T-helper 1 cell treated with Interleukin-12 subunit alpha and Interleukin-12 subunit beta and Interleukin-4 antibody, amounts not matched to agents 30 μg/mL and 1 μg/mL, for 36 hours (primary cell): ENCODE measurements around the gene RASSF6.
"Not testable (repeated sequence)": the region's sequence is repeated elsewhere in the genome, so short reads cannot be mapped to it uniquely, and the experiment has no call there.

Experiments used
- H3K27ac Mint-ChIP-seq: one replicate; pipeline ENCODE4 v1.8.0; 2021; ENCODE audit warnings: mild to moderate bottlenecking, mixed read lengths
- H3K27me3 Mint-ChIP-seq: one replicate; pipeline ENCODE4 v1.8.0; 2021; ENCODE audit warnings: low read depth, mixed read lengths
- H3K36me3 Mint-ChIP-seq: one replicate; pipeline ENCODE4 v1.8.0; 2021; ENCODE audit warnings: low read depth, mixed read lengths
- H3K4me1 Mint-ChIP-seq: one replicate; pipeline ENCODE4 v1.8.0; 2021; ENCODE audit warnings: low read depth, mixed read lengths
- H3K4me3 Mint-ChIP-seq: one replicate; pipeline ENCODE4 v1.8.0; 2021; ENCODE audit warnings: mild to moderate bottlenecking, moderate library complexity, mixed read lengths
- H3K9me3 Mint-ChIP-seq: one replicate; pipeline ENCODE4 v1.8.0; 2021; ENCODE audit warnings: mixed read lengths

Gene RASSF6

DNA sequence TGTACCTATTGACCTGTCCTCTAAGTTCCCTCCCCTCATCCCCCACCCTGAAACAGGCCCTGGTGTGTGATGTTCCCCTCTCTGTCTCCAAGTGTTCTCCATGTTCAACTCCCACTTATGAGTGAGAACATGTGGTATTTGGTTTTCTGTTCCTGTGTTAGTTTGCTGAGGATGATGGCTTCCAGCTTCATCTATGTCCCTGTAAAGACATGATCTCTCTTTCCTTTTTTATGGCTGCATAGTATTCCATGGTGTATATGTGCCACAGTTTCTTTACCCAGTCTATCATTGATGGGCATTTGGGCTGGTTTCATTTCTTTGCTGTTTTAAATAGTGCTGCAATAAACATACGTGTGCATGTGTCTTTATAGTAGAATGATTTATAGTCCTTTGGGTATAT, 8.6 kb upstream of the RASSF6 start:
- not testable (repeated sequence) for H3K27me3 Mint-ChIP-seq, H3K9me3 Mint-ChIP-seq, H3K4me3 Mint-ChIP-seq, H3K27ac Mint-ChIP-seq, H3K4me1 Mint-ChIP-seq, H3K36me3 Mint-ChIP-seq

DNA sequence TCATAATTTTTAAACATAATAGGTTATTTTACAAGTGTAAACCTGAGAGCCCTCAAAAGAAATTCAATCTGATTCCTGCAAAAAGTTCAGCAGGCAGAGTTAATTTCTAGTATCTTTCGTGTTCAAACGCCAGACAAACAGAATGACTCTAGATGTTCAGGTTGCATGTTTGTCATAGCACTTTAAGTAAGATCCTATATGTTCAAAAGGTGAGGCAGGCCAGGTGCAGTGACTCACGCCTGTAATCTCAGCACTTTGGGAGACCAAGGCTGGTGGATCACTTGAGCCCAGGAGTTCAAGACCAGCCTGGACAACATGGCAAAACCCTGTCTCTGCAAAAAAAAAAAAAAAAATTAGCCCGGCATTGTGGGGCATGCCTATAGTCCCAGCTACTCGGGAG, 1.1 kb upstream of the RASSF6 start:
- no peaks in the 10 kb centered on the region for H3K9me3 Mint-ChIP-seq
- H3K27ac Mint-ChIP-seq, result no peak overlapping the region
- H3K36me3 Mint-ChIP-seq, result no peaks in the 10 kb centered on the region
- peaks cover 6% of the 10 kb centered on the region for H3K4me1 Mint-ChIP-seq
- H3K27me3 Mint-ChIP-seq, result peaks cover 19% of the 10 kb centered on the region
- H3K4me3 Mint-ChIP-seq, result no peak overlapping the region

DNA sequence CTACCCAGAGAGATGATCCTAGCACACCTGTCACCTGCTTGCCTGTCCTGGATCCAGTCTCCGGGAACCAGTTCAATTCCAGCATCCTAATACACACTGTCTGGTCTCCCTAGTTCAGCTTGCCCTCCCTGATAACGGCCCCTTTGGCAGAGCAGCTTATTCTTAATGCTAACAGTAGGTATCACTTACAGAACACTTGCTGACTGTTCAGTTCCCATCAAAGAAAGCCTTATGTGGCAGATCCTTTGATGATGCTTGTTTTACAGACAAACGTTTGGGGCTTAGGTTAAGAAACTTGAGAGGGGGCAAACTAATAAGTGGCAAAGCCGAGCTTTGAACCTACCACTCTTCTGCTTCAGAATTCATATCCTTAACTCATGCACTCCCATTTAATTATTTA, 890 bp downstream of the RASSF6 start:
- H3K27ac Mint-ChIP-seq, result no peak overlapping the region
- H3K27me3 Mint-ChIP-seq, result peaks cover 22% of the 10 kb centered on the region
- no peaks in the 10 kb centered on the region for H3K9me3 Mint-ChIP-seq
- no peaks in the 10 kb centered on the region for H3K36me3 Mint-ChIP-seq
- H3K4me1 Mint-ChIP-seq, result peaks cover 6% of the 10 kb centered on the region
- H3K4me3 Mint-ChIP-seq, result no peak overlapping the region

DNA sequence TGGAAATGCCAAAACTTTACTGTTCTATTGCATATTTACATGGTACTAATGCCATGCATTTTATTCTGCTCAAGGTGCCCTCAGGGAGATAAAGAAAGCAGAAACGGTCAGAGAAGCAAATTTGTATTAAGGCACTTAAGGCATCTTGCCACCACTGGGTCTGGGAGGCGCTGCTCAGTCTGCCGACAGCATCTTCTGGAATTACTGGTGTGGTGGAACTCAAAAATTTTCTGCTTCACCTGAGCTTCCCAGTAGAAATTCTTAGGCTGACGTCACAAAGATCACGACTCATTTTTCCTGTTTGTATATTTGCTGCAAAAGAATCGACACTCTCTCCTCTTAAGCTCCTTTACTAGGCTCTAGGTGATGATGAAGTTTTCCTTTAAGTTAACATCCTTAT, 3.0 kb downstream of the RASSF6 start:
- Mint-ChIP-seq H3K9me3 (no peaks in the 10 kb centered on the region), H3K36me3 (no peaks in the 10 kb centered on the region), H3K4me1 (peaks cover 6% of the 10 kb centered on the region), H3K4me3 (no peak overlapping the region), H3K27ac (no peak overlapping the region), H3K27me3 (peaks cover 29% of the 10 kb centered on the region)

DNA sequence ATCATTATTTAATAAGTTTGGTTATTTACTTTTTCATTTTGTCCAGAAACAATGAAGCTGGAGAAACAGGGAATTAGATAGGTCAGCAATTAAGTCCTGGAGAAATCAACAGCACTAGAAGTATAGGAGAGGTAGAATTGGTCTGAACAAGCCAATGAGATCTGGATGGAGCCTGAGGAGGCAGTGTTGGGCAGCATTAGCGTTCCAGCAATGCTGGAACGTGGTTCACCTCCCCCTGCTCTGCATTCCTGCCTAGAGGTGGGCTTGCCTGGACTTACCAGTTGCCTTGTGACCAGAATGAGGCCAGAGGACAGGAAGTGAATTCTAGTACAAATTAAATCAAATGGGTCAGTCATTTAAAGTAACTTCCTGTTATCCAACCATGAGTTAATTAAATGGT, 4.6 kb downstream of the RASSF6 start:
- no peak overlapping the region for H3K4me3 Mint-ChIP-seq

DNA sequence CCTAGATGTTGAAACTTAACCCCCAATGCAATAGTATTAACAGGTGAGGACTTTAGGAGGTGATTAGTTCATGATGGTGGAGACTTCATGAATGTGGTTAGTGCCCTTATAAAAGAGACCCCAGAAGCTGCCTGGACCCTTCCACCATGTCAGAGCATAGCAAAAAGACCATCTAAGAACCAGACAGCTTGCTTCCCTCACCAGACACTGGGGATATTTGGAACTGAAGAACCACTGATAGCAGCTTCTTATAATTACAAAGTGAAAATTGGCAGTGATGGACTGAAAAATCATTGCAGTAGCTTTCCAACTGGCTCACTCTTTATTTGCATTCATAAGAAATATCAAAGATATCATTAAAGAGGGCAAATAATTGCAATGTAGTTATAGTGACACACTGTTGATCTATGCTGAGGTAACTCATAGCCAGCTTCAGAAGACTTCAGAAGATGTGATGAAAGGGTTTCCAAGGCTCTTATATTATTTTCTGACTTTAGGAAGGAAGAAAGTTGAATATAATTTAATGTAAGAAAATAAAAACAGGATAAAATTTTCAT, 5.8 kb downstream of the RASSF6 start:
- H3K4me3 Mint-ChIP-seq, result no peak overlapping the region
- peaks cover 27% of the 10 kb centered on the region for H3K27me3 Mint-ChIP-seq
- no peaks in the 10 kb centered on the region for H3K36me3 Mint-ChIP-seq
- H3K4me1 Mint-ChIP-seq, result no peaks in the 10 kb centered on the region
- H3K9me3 Mint-ChIP-seq, result no peaks in the 10 kb centered on the region
- H3K27ac Mint-ChIP-seq, result no peak overlapping the region

More for the DNA sequence above, 4.6 kb downstream of the RASSF6 start:
- H3K27ac Mint-ChIP-seq, result no peak overlapping the region
- no peaks in the 10 kb centered on the region for H3K36me3 Mint-ChIP-seq
- H3K4me1 Mint-ChIP-seq, result peaks cover 4% of the 10 kb centered on the region
- H3K9me3 Mint-ChIP-seq, result no peaks in the 10 kb centered on the region
- peaks cover 32% of the 10 kb centered on the region for H3K27me3 Mint-ChIP-seq

DNA sequence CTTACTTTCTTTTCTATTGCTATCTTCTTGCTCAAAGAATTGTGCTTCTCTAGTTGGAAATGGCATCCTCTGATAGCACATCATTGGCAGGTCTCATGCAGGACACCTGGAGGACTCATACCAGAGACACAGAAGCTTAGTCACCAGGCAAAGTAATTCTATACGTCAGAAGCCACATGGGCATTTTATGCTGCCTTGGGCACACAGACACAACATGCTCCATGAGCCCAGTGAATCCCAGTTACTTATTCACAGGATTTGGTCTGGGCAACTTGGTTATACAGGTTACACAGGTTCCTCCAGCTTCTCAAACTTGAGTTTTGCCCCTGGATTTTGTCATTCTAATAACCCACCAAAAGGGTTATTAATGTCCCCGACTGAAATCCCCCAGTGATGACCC, 7.1 kb downstream of the RASSF6 start:
- no peaks in the 10 kb centered on the region for H3K9me3 Mint-ChIP-seq
- H3K27me3 Mint-ChIP-seq, result peaks cover 24% of the 10 kb centered on the region
- no peaks in the 10 kb centered on the region for H3K36me3 Mint-ChIP-seq
- H3K4me3 Mint-ChIP-seq, result no peak overlapping the region
- H3K4me1 Mint-ChIP-seq, result no peaks in the 10 kb centered on the region
- H3K27ac Mint-ChIP-seq, result no peak overlapping the region

DNA sequence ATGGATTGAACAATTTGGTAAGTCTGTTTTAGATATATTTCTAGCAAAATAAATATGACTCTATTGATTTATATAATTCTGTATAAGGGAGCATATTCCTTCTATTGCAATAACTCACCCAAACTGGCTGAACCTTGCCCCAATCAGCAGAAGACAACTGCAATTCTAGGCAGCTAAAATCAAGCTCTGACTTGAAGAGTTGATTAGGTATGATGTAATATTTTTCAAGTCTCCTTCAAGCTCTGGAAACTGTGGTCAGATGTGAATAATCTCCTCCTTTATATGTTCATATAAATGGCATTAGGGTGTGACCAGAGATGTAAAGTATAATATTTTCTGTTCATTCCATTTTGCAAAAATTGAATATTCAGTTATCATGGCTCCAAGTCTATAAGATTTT, 8.2 kb downstream of the RASSF6 start:
- Mint-ChIP-seq H3K9me3 (no peaks in the 10 kb centered on the region), H3K4me3 (no peak overlapping the region), H3K27me3 (peaks cover 28% of the 10 kb centered on the region), H3K36me3 (no peaks in the 10 kb centered on the region), H3K4me1 (peaks cover 5% of the 10 kb centered on the region), H3K27ac (no peak overlapping the region)

DNA sequence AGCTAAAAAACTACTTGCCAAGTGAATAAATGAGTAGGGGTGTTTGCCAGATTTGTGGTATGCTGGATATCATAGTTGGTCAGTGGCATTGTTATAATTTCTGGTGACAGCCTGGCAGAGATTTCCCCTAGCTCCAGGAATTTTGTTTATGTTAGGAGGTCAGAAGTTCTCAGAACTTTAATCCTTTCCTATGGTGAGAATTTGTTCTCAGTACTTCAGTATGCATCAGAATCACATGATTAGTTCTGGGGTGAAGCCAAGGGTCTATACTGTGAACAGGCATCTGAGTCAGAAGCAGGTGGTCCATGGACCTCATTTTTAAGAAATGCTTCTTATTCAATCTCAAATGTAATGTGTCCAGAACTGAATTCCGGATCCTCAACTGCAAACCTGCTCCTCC, 10.5 kb downstream of the RASSF6 start:
- H3K36me3 Mint-ChIP-seq, result no peaks in the 10 kb centered on the region
- peaks cover 25% of the 10 kb centered on the region for H3K27me3 Mint-ChIP-seq
- no peaks in the 10 kb centered on the region for H3K9me3 Mint-ChIP-seq
- no peak overlapping the region for H3K27ac Mint-ChIP-seq
- no peak overlapping the region for H3K4me3 Mint-ChIP-seq
- peaks cover 15% of the 10 kb centered on the region for H3K4me1 Mint-ChIP-seq

DNA sequence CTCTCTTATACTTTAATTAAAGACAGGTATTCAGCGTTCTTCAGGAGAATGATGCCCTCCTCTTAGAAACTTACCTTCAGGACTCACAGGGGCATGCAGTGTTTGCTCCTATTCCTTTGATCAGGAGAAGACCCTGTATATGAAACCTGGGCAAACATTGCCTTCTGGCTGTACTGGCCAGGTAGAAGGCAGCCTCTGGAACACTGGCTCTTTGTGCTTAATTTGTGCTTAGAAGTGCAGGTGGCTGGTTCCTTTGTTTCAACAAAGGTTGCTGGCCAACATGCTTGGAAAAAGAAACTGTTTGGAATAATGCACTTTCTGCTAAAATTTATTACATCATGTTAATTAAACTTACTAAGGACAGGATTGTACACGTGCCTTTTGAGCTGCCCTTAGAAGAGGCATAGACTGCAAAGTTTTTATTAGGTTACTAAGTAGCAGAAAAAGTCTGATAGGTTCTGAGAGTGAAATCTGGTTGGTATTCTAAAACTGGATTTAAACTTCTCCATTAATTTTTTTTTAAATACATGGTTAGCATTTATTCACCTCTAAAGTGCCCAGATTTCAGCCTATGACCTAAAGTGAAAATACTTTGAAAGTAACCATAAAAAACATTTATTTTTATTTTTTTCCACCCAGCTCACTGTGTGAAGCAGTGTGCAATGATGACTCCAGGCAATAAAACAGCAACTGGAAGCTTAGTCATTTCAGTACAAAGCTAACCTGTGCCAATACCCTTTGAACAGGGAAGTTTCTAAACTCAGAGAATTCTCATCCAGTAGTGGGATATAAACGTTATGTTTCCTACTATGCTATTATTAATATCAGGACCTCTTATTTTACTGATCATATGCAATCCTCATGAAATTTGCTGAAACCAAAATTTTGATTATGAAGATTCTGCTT, 11.3 kb downstream of the RASSF6 start:
- no peaks in the 10 kb centered on the region for H3K9me3 Mint-ChIP-seq
- H3K4me3 Mint-ChIP-seq, result no peak overlapping the region
- peaks cover 15% of the 10 kb centered on the region for H3K4me1 Mint-ChIP-seq
- no peak overlapping the region for H3K27ac Mint-ChIP-seq
- no peaks in the 10 kb centered on the region for H3K36me3 Mint-ChIP-seq
- peaks cover 25% of the 10 kb centered on the region for H3K27me3 Mint-ChIP-seq

DNA sequence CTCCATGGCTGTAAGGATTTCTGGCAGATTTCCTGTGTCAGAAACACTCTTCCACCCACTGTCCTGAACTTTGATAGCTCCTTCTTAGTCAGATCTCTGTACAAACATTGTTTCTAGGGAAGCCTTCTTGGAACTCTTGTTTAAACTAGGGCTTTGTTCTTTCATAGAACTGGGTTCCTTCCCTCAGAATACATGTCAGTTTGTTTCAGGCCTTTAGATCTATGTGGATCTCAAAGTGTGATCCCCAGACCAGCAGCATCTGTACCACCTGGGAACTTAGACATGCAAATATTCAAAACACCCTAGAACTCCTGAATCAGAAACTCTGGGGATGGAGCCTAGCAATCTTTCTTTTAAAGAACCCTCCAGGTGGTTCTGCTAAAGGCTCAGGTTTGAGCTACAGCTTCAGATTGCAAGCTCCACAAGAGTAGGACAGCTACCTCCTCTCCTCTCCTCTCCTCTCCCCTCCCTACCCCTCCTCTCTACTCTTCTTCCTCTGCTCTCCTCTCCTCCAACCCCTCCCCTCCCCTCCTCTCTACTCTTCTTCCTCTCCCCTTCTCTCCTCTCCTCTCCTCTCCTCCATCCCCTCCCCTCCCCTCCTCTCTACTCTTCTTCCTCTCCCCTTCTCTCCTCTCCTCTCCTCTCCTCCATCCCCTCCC, 12.7 kb downstream of the RASSF6 start:
- Mint-ChIP-seq H3K4me3 (peak overlapping the region; percentile 17), H3K9me3 (no peaks in the 10 kb centered on the region), H3K36me3 (no peaks in the 10 kb centered on the region), H3K4me1 (peaks cover 15% of the 10 kb centered on the region), H3K27me3 (peaks cover 18% of the 10 kb centered on the region), H3K27ac (no peak overlapping the region)

DNA sequence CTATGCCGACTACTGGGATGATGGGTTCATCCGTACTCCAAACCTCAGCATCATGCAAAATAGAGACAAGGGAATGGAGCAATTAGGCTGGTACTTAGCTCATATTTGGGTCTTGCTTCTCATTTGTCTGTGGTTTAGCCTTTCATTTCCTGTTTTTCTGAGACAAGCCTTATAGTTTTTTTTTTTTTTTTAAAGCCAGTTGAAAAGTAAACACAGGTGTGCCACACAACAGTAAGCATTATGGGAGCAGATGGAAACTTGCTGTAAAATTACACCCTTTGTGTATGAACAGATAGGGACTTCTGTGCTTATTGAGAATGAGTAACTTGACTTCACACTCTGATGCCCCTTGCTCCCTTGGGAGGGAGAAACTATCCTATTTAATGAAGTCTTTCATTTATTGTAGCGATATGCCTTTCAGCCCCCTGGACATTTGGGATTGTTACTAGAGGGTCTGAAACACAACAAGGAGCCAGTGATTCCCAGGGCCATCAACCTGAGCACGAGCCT, 13.7 kb downstream of the RASSF6 start:
- peaks cover 24% of the 10 kb centered on the region for H3K27me3 Mint-ChIP-seq
- no peak overlapping the region for H3K27ac Mint-ChIP-seq
- no peak overlapping the region for H3K4me3 Mint-ChIP-seq
- H3K4me1 Mint-ChIP-seq, result peaks cover 15% of the 10 kb centered on the region
- no peaks in the 10 kb centered on the region for H3K36me3 Mint-ChIP-seq
- H3K9me3 Mint-ChIP-seq, result no peaks in the 10 kb centered on the region

DNA sequence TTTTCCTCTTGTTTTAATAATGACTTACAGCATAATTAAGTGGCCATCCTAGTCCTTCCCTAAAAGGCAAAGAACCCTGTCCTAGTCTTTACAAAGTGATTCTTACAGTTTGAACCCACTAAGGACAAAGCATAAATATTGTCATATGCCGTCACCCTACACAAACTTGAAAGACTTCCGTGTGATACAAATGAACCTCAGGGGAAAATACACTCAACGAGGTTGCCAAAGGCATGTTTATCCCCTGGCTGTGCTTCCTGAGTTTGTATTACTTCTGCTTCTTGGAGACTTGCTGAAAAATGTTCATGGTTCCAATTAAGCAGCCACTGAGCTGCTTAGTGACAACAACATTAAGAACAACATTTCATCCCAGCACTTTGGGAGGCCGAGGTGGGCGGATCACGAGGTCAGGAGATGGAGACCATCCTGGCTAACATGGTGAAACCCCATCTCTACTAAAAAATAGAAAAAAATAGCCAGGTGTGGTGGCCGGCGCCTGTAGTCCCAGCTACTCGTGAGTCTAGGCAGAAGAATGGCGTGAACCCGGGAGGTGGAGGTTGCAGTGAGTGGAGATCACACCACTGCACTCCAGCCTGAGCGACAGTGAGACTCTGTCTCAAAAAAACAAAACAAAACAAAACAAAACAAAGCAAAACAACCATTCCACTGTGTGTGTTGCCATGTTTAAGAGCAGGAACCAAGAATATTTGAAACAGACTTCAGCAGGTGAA, 16.2 kb downstream of the RASSF6 start:
- H3K36me3 Mint-ChIP-seq, result no peaks in the 10 kb centered on the region
- no peaks in the 10 kb centered on the region for H3K9me3 Mint-ChIP-seq
- peaks cover 14% of the 10 kb centered on the region for H3K27me3 Mint-ChIP-seq
- H3K4me3 Mint-ChIP-seq, result no peak overlapping the region
- H3K4me1 Mint-ChIP-seq, result peaks cover 17% of the 10 kb centered on the region
- H3K27ac Mint-ChIP-seq, result no peak overlapping the region

DNA sequence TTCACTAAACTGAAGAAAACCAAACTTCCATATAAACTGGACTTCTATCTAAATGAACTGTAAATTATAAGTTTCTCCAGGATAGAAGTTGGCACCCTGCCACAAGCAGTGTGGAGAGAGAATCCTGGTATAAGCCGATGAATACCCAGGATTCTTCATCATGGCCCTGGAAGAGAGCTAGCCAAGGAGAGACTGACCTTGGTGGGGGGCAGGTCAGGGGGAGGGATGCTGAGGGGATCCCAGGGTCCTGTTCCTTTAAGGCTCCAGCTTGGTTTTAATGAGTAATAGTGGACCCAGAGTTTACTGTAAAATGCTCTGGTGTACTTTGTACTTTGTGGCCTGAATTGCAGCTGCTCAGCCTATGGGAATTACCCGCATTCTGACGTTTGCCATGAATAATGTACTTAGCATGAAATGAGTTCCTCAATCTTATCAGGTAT, 16.9 kb downstream of the RASSF6 start:
- H3K27me3 Mint-ChIP-seq, result peaks cover 14% of the 10 kb centered on the region
- H3K27ac Mint-ChIP-seq, result no peak overlapping the region
- H3K4me3 Mint-ChIP-seq, result no peak overlapping the region
- no peaks in the 10 kb centered on the region for H3K36me3 Mint-ChIP-seq
- H3K9me3 Mint-ChIP-seq, result no peaks in the 10 kb centered on the region
- peaks cover 17% of the 10 kb centered on the region for H3K4me1 Mint-ChIP-seq
